ENCODE results near the gene GNRH2.
A peak's percentile ranks its signal among the peaks of the same experiment; 100 is the strongest.
"Not testable (repeated sequence)": the region's sequence is repeated elsewhere in the genome, so short reads cannot be mapped to it uniquely, and the experiment has no call there.

GNRH2 gene, protein sequence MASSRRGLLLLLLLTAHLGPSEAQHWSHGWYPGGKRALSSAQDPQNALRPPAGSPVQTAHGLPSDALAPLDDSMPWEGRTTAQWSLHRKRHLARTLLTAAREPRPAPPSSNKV

DNA sequence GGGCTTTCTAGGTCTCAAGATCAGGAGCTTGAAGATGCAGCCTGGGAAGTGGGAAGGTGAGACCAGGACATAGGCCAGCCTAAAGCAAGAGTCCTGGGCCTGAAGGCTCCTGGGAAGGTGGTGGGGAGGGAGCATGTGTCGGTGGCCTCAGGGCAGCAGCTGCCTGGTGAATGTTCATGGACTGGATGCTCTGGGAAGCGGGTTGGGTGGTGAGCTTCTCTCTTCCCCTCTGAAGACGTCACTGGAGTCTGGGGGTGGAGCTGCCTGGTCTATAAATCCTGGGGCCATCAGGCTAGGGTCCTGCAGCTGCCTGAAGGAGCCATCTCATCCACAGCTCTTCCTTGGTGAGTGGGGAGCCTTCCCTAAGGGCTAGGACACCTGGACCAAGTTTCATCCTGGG is at the start of gene GNRH2:
Gene GNRH2 (plus strand): TSS at position 301 of the 400 bp plus-strand sequence. CDS start 793 bp downstream, outside the sequence.
- DNase-seq = no peak

DNA sequence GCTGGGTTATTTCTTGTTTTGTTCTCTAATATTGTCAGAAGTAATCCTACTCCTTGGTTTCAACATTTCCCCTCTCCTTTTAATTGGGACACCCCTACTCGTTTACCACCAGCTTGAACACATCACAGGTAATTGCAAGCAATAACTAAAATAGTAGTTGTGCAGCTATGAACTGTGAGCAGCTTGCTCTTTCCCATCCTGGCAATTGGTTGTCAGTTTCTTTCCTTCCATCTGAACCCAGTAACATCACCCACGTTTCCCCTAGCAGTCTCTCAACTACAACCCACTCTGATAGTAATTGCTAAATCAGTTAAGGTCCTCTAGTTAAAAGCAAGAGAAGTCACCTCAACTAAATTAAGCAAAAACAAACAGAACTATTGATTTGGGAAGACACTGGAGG is 47.6 kb upstream of the GNRH2 start:
- DNase-seq = no peak

DNA sequence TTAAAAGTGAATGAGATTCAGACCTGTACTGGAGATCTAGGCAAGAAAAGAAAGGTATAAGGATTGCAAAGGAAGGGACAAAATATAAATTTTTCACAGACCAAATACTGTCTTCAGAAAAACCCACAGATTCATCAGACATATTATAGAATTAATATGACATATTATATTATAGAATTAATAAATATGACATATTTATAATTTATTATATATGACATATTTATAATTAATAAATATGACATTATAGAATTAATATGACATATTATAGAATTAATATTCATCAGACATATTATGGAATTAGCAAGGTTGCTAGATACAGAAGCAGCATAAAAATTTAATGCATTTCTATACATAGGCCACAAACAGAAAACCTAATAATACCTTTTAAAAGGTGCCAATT is 44.7 kb upstream of the GNRH2 start:
- no peak for DNase-seq

DNA sequence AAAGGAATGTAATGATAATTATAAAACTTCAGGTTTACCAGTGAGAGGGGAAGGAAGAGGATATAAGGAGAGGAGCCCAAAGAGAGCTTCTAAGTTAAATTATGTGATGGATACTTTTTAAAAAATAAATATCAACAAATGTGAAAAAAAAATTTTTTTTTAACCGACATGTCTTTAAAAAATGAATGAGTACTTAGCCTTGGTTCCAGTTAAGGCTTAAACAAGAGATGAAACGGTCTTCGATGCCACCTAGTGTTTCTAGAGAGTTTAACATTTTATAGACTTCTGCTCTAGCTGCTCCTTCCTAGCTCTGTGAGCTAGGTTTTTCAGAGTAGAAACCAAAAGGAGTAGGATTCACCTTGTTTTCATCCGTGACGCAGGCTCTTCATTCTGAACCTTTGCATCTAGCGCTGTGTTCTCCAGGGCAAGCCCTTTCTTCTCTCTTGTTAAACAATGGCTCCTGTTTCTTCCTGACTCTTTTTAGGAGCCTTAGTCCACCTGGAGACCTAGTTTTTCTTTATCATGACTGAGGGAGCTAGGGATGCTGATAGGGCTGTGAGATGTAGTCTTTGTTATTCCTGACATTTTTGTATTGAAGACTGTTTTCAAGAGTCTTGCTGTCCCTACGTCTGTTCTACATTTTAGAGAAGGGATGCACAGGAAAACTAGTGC is 42.4 kb upstream of the GNRH2 start:
- peak in 1 of 2 experiments; percentile 12 for DNase-seq

DNA sequence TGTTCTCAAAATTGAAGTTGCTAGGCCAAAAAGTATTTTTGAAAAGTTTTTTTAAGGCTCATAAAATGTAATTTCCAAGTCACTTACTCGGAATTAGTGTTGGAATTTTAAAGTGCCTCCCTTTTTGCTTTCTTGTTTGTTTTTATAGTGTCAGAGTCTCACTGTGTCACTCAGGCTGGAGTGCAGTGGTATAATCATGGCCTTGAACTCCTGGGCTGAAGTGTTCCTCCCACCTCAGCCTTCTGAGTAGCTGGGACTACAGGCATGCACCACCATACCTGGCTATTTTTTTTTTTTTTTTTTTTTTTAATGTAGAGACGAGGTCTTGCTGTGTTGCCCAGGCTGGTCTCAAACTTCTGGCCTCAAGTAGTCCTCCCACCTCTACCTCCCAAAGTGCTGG is 40.0 kb upstream of the GNRH2 start:
- no peak for DNase-seq

DNA sequence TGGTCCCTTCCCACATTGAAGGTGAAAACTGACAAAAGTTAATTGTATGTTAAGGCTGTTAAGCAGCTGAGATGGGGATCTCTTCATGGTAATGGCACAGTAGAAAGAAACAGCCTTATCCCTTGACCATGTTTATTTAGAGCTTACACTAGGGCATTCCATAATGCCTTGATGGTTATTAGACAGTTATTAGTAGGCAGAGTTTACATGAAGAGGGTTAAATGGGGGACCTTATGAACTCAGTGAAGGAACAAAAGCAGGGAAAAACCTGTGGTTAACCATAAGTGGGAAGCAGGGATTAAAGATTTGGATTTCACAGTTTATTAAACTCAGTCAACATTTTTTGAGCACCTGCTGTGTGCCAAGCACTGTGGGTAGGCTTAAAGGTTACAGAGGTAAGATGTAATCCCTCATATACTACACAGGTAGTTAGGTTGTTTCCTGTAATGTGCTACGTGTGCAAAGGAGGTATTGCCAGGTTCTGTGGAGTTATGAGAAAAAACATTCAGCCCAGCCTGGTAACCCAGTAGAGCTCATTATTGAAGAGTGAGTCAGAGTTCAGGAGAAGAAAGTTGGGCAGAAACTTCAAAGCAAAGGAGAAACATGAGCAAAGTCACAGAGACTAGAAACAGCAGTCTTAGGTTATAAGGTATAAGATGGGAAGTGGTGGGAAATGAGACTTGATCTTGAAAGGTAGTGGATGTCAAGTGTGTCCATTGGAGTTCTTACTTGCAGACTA is 32.3 kb upstream of the GNRH2 start:
- DNase-seq = no peak

DNA sequence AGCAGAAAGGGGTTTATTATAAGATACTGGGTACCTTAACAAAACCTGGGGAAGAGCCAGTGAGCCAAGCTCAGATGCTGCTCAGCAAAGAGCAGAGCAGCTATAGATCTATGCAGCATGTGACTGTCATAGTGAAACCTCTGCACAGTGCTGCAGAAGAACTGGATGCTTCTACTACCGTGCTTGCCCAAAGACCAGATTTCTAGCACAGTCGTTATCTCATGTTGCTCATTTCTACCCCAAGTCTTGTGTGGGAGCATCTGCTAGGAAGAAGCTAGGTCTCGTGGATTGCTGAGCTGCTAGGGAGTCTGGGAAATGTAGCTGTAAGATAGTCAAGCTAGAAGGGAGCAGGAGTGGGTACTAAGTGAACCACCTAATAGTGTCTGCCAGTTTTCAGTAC is 31.7 kb upstream of the GNRH2 start:
- no peak for DNase-seq

DNA sequence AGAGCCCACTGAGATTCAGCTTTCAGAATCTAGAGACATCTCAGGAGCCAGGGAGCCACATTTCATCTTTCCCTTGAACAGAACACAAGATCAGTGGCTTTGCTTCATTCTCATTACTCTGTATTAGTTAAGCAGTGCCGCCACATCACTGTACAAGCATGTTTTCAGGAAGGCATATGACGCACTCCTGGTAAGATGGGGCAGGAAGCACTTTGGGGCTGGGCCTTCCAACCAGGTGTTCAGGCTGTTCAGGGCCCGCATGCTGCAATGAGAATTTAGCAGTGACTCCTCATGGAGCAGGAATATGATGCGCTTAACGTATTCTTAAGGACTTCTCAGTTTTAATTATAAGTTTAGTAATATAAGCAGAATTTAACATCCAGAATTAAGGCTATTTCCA is 29.7 kb upstream of the GNRH2 start:
- DNase-seq = no peak

DNA sequence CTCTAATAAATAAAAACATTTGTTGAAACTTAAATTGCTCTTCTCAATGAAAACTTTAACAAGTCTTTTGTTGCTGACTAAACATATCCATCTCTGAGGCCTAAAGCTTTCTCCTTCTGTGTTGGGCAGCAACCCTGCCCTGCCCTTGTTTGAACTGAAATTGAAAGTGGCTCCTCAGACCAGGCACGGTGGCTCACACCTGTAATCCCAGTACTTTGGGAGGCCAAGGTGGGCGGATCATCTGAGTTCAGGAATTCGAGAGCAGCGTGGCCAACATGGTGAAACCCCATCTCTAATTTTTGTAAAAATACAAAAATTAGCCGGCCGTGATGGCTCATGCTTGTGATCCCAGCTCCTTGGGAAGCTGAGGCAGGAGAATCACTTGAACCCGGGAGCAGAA is 29.2 kb upstream of the GNRH2 start:
- no peak for DNase-seq

DNA sequence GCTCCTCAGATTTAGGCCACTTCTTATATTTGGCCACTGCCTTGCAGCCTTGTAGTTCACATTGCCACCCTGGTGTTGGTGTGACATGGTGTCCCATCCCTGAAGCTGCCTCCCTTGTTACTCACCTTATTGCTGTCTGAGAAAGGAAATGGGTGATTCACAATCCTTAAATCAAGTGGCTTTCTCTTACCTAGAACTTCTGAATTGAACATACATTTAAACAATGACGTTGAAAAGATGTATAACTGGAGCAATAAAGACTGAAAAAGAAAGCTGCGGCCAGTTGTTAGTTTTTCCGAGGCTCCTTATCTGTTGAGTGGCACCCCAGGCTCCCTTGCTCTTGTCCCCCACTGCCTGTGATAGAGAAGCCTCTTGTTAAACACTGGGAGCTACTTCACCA is 28.8 kb upstream of the GNRH2 start:
- DNase-seq = no peak

DNA sequence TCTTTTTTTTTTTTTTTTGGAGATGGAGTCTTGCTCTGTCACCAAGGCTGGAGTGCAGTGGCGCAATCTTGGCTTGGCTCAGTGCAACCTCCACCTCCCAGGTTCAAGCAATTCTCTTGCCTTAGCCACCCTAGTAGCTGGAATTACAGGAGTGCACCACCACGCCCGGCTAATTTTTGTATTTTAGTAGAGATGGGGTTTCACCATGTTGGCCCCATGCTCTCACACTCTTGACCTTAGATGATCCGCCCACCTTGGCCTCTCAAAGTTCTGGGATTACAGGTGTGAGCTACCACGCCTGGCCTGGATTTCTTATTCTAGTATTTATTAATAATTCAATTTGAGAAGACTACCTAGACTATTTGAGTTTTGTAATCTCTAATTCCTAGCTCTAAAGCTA is 28.1 kb upstream of the GNRH2 start:
- not testable (repeated sequence) for DNase-seq

DNA sequence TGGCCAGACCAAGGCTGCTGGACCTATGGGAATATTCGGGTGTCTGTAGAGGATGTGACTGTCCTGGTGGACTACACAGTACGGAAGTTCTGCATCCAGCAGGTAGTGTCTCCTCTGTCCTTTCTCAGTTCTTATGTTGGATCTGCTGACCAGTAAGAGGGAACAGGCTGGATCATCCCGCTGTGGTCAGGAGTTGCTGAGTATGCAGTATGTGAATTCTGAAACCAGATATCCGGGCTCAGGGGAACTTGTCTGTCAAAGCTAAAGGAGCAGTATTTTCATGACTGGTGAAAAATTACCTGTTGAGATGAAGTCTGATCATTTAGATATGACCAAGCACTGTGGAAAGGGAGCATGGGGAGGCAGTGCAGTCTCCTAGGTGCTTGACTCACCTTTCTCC is 22.1 kb upstream of the GNRH2 start:
- no peak for DNase-seq

DNA sequence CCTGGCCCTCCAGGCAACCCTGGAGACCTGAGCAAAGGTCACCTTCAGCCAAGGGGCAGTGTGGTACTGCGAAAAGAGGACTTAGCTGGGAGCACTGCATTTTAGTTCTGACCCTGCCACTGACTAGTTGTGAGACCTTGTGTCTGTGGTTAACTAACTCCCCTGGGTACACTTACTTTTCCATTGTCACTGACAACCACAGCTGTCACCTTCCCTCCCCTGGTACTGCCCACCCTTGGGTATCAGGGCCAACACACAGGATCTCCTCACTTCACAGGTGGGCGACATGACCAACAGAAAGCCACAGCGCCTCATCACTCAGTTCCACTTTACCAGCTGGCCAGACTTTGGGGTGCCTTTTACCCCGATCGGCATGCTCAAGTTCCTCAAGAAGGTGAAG is 21.6 kb upstream of the GNRH2 start:
- DNase-seq = no peak

DNA sequence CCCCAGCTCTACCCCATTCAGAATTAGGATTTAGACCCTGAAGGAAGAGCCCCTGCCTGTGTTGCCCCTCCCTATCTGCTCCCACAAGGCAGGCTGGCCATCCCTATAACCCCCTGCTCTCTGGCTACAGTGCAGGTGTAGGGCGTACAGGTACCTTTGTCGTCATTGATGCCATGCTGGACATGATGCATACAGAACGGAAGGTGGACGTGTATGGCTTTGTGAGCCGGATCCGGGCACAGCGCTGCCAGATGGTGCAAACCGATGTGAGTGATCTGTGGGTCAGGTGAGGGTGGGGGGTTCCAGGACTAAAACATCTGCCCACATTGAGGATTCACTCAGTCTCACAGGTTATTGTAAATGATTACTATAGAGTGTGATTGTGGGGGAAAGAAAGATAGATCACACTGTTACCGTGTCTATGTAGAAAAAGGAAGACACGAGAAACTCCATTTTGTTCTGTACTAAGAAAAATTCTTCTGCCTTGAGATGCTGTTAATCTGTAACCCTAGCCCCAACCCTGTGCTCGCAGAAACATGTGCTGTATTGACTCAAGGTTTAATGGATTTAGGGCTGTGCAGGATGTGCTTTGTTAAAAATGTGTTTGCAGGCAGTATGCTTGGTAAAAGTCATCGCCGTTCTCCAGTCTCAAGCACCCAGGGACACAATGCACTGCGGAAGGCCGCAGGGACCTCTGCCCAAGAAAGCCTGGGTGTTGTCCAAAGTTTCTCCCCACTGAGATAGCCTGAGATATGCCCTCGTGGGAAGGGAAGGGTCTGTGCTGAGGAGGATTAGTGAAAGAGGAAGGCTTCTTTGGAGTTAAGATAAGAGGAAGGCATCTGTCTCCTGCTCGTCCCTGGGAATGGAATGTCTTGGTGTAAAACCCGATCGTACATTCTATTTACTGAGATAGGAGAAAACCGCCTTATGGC is 20.6 kb upstream of the GNRH2 start:
- not testable (repeated sequence) for DNase-seq

DNA sequence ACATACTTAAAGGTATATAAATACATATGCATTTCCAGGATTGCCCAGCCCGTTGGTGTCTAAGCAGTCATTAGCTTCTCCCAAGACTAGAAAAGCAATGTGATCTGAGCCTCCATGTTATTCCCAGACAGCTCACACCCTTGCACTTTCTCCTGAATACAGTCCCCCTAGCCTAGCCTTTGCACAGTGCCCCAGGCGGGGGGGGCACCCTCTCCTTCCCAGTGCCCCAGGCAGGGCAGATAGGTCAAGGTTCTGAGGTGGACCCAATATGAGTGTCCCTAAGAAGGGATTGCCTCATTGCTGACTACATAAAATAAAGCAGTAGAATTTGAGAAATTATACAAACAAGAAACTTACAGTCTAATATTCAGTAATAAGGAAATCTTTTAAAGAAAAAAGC is 15.4 kb upstream of the GNRH2 start:
- DNase-seq = no peak

DNA sequence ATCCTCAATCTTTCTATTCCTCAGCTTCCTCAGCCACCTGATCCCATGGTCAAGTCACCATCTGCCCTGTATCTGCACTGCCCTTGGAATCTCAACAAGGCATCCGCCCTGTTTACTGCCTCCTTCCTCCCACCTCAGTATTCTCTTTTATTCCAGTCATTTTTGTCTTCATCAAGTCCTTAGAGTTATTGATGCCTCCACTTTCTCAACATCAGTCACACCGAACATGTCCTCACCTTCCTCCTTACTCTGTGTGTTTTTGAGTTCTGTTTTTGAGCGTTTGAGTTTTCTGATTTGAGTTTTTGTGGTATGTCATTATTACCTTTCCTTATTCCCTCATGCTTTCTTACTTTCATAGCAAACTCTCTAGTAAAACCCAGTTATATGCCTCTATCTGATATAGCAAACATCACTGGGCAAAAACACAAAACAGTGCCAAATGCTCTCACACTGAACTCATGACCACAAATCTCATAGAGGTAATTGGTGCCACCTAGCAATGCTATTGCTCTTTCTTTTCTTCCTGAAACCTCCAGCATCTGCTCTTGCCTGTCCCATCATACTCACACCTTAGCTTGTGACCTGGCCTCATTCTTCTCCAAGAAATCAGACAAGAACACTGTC is 11.8 kb upstream of the GNRH2 start:
- DNase-seq = no peak

DNA sequence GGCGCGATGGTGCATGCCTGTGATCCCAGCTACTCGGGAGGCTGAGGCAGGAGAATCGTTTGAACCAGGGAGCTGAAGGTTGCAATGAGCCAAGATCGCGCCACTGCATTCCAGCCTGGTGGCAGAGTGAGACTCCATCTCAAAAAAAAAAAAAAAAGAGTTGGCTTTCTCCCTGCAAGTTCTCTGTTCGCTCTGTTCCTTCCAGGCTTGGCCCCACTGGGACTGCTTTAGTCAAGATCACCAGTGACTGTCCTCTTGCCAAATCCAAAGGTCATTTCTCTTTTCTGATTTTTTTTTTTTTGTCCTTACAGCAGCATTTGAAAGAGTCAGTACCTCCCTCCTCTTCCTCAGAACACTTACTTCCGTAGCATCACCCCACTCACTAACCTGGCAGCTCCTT is 10.8 kb upstream of the GNRH2 start:
- no peak for DNase-seq

DNA sequence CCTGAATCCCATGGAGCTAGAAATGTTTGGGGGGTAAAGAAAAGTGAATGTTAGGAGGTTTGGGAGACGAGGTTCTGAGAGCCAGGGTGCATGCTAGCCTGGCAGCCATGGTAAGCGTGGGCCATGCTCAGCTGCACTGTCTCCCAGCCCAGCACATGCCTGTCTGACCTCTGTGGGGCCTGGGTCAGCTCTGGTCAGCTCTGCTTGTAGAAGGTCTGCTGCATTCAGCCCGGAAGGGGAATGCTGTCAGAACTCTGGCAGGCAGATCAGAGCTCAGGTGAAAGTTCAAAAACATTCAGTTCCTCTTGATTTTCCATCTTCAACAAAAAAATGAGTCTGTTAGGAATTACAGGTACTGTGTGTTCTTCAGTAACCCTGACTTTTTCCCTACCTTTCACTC is 5.8 kb upstream of the GNRH2 start:
- DNase-seq = no peak

DNA sequence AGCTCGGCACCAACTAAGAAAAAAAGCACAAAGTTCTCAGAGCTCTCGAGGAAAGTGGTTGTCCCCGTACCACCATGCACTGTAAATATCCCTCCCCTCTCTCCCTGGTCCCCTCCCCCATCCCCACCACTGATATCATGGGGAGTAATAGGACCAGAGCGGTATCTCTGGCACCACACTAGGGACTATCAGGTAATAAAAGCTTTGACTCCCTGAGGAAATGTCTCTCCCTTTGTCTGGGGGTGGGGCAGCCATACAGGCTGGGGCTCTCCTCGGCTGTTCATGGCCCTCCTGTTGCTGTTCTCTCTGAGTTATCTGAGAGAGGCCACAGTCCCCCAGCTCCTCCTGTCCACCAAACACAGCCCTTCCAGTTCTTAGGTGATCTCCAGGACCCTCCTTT is 5.0 kb upstream of the GNRH2 start:
- no peak for DNase-seq

DNA sequence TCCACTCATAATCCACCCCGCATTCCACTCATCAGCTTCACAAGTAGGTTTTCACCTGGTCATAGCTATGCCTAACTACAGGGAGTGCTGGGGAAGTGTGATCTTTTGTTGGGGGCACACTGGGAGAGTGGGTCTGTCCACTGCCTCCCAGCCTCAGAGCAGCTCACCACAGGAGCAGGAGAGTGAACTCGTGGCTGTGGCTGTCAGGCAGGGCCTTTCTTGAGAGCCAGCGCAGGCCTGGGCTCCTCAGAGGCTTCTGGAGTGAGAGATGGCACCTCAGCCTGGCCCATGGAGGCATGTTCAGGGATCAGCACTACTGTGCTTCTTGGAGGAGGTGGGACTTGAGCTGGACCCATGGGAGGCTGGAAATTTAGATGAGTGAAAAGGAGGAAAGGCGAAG is 4.0 kb upstream of the GNRH2 start:
- DNase-seq = no peak

DNA sequence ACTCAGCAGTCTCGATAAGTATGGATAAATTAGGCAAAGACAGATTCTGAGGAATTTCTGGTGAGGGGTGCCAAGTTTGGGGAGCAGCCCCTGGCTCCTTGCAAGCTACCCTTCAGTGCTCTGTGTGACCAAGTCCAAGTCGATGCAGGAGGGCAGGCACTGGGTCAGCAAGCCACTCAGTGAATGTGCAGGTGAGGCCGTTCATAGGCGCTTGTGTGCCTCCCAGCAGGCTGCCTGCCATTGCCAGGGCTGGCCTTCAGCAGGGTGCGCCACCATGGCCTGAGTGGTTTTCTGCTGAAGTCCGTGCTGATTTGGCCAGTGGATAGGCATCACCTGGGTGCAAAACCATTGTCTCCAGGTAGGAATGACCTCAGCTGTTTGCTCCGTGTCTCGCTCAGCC is 3.3 kb upstream of the GNRH2 start:
- no peak for DNase-seq

DNA sequence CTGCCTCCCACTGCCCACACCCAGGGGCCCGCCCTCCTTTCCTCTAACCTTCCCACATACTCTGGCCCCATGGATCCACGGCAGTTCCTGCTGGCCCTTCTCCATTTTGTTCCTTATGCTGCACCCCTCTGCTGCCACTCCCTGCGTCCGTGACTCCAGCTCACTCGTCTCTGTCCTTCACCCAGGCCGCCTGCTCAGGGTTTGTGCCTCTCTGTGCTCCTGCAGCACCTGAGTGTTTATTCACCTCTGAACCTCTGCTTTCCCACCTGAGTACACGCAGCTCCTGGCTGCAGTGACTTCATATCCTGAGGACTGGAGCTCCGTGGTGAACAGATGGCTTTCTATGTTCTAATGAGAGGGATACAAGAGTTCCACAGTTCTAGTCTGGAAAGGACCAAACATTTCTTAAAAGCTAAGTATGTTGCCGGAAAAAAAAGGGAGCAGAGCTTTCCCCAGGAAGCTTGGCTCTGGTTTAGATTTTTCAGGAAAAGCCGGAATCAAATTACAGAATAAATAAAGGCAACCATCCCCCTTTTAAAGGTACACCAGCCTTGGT is 1.5 kb upstream of the GNRH2 start:
- no peak for DNase-seq

DNA sequence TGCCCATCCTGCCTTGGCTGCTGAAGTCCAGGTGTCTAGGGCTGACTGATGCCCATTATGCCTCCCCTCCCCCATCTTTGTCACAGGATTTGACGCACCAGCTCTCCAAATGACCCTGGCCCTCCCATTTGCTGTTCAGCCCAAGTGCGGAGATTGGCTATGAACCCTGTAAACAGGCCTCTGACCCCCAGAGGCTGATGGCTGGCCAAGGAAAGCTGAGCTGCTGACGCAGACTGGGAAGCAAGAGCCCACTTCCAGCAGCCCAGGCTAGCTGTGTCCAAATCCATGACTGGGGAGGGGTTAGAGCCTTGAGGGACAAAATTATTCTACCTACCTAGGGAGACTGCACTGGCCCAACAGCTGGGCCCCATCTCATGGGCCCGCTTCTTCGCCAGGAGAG is 797 bp upstream of the GNRH2 start:
- DNase-seq = no peak
